ENCODE data around the gene GAS2L2. TPM values are rescaled to one million over a fixed set of nuclear protein-coding genes. Genes with fewer than 3 reads are reported as not detected.
A peak's percentile ranks its signal among the peaks of the same experiment; 100 is the strongest.
"Not testable (repeated sequence)": the region's sequence is repeated elsewhere in the genome, so short reads cannot be mapped to it uniquely, and the experiment has no call there.

Gene GAS2L2
- total RNA-seq, 1 experiment from 2014 or later: 0.23 TPM

- H3K27me3 Mint-ChIP-seq (ENCODE audit: insufficient read depth, unreplicated experiment): no peaks in the 10 kb centered on the region
- H3K4me1 Mint-ChIP-seq (ENCODE audit: insufficient read depth, unreplicated experiment): no peaks in the 10 kb centered on the region
- intact Hi-C loops (cut with micrococcal nuclease): no loop called here
- ChIA-PET POLR2A (no interaction called here), CTCF (interaction anchor here (2.8 kb wide), 1 partner anchor 43 kb away, joined by 15 read pairs; no protein-coding TSS in a partner anchor)
- no TSS peak for BruUV-seq (replicated peaks)
- peaks cover 11% of the 10 kb centered on the region for H3K9me3 Mint-ChIP-seq (ENCODE audit: unreplicated experiment)
- no peak for DNase-seq (ENCODE audit: unreplicated experiment)
- TF ChIP-seq, protein P1, sequence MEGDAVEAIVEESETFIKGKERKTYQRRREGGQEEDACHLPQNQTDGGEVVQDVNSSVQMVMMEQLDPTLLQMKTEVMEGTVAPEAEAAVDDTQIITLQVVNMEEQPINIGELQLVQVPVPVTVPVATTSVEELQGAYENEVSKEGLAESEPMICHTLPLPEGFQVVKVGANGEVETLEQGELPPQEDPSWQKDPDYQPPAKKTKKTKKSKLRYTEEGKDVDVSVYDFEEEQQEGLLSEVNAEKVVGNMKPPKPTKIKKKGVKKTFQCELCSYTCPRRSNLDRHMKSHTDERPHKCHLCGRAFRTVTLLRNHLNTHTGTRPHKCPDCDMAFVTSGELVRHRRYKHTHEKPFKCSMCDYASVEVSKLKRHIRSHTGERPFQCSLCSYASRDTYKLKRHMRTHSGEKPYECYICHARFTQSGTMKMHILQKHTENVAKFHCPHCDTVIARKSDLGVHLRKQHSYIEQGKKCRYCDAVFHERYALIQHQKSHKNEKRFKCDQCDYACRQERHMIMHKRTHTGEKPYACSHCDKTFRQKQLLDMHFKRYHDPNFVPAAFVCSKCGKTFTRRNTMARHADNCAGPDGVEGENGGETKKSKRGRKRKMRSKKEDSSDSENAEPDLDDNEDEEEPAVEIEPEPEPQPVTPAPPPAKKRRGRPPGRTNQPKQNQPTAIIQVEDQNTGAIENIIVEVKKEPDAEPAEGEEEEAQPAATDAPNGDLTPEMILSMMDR (IDR thresholded peaks at IDR 0.05; ENCODE audit: unreplicated experiment): no peak
- H3K4me3 Mint-ChIP-seq (ENCODE audit: unreplicated experiment): no peak overlapping the region
- H3K36me3 Mint-ChIP-seq (ENCODE audit: insufficient read depth, unreplicated experiment): peaks cover 26% of the 10 kb centered on the region
- H3K27ac Mint-ChIP-seq (ENCODE audit: low read depth, unreplicated experiment): peak overlapping the region; percentile 17
Measured at GRCh38 chr17:35705230-35705629, 47.8 kb downstream of the GAS2L2 start.

GRCh38 chr17:35703308-35703707, 49.7 kb downstream of the GAS2L2 start:
- POLR2A ChIA-PET: interaction anchor here (0.8 kb wide), 1 partner anchor 106 kb away, joined by 3 read pairs; the partner anchor contains the start of gene TAF15
- Mint-ChIP-seq H3K36me3 (ENCODE audit: insufficient read depth, unreplicated experiment) (peaks cover 36% of the 10 kb centered on the region), H3K9me3 (ENCODE audit: unreplicated experiment) (peaks cover 11% of the 10 kb centered on the region)
- H3K27ac Mint-ChIP-seq (ENCODE audit: low read depth, unreplicated experiment); DNase-seq (ENCODE audit: unreplicated experiment); H3K4me3 Mint-ChIP-seq (ENCODE audit: unreplicated experiment); H3K27me3 Mint-ChIP-seq (ENCODE audit: insufficient read depth, unreplicated experiment); H3K4me1 Mint-ChIP-seq (ENCODE audit: insufficient read depth, unreplicated experiment); BruUV-seq (replicated peaks); intact Hi-C loops (cut with micrococcal nuclease): not testable (repeated sequence)
- CTCF ChIA-PET: interaction anchor here (0.6 to 2.8 kb wide), 4 partner anchors 36 to 90 kb away, joined by 3 to 15 read pairs (median 4); no protein-coding TSS in a partner anchor

DNA sequence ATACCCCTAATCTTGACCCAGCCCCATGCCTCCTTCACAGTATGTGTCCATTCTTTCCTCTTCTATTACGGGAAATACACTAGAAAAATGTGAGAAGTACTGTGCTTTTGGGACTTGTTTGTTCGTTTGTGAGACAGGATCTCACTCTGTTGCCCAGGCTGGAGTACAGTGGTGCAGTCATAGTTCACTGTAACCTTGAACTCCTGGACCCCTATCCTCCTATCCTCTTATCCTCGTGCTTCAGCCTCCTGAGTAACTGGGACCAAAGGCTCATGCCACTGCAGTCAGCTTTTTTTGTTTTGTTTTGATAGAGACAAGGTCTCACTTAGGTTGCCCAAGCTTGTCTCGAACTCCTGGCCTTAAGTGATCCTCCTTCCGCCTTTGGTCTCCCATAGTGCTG, 51.5 kb downstream of the GAS2L2 start:
- DNase-seq (ENCODE audit: unreplicated experiment): no peak
- Mint-ChIP-seq H3K9me3 (ENCODE audit: unreplicated experiment) (peaks cover 11% of the 10 kb centered on the region), H3K27me3 (ENCODE audit: insufficient read depth, unreplicated experiment) (no peaks in the 10 kb centered on the region), H3K4me3 (ENCODE audit: unreplicated experiment) (no peak overlapping the region), H3K4me1 (ENCODE audit: insufficient read depth, unreplicated experiment) (no peaks in the 10 kb centered on the region), H3K27ac (ENCODE audit: low read depth, unreplicated experiment) (no peak overlapping the region), H3K36me3 (ENCODE audit: insufficient read depth, unreplicated experiment) (peaks cover 51% of the 10 kb centered on the region)
- intact Hi-C loops (cut with micrococcal nuclease): no loop called here
- BruUV-seq (replicated peaks): no TSS peak
- TF ChIP-seq, protein P1 (IDR thresholded peaks at IDR 0.05; ENCODE audit: unreplicated experiment): no peak
- ChIA-PET CTCF (interaction anchor here (1.0 to 1.1 kb wide), 2 partner anchors 43 to 46 kb away, joined by 3 to 5 read pairs; no protein-coding TSS in a partner anchor), POLR2A (interaction anchor here (0.6 kb wide), 1 partner anchor 112 kb away, joined by 3 read pairs; no protein-coding TSS in a partner anchor)

GRCh38 chr17:35700150-35700549, 52.9 kb downstream of the GAS2L2 start:
- H3K27ac Mint-ChIP-seq (ENCODE audit: low read depth, unreplicated experiment): no peak overlapping the region
- H3K9me3 Mint-ChIP-seq (ENCODE audit: unreplicated experiment): peaks cover 11% of the 10 kb centered on the region
- intact Hi-C loops (cut with micrococcal nuclease): no loop called here
- TF ChIP-seq, protein P1 (IDR thresholded peaks at IDR 0.05; ENCODE audit: unreplicated experiment): no peak
- H3K27me3 Mint-ChIP-seq (ENCODE audit: insufficient read depth, unreplicated experiment): no peaks in the 10 kb centered on the region
- CTCF ChIA-PET: interaction anchor here (1.0 kb wide), 1 partner anchor 44 kb away, joined by 3 read pairs; no protein-coding TSS in a partner anchor
- H3K4me3 Mint-ChIP-seq (ENCODE audit: unreplicated experiment): no peak overlapping the region
- DNase-seq (ENCODE audit: unreplicated experiment): no peak
- no peaks in the 10 kb centered on the region for H3K4me1 Mint-ChIP-seq (ENCODE audit: insufficient read depth, unreplicated experiment)
- peaks cover 48% of the 10 kb centered on the region for H3K36me3 Mint-ChIP-seq (ENCODE audit: insufficient read depth, unreplicated experiment)
- POLR2A ChIA-PET: interaction anchor here (1.2 to 1.5 kb wide), 2 partner anchors 9 to 27 kb away, joined by 3 read pairs; no protein-coding TSS in a partner anchor
- no TSS peak for BruUV-seq (replicated peaks)
